Chondrocyte (in vitro differentiated cells): Measurements from ENCODE around the gene MPP3. TPM values are rescaled to one million over a fixed set of nuclear protein-coding genes. Genes with fewer than 3 reads are reported as not detected.

Source experiments
- DNase-seq: peaks from one replicate; pipeline ENCODE4 v3.0.0; 2021; ENCODE audit warnings: mixed read lengths, low spot score
- H3K27ac Mint-ChIP-seq: one replicate; pipeline ENCODE4 v1.8.0; 2021; ENCODE audit warnings: mild to moderate bottlenecking, moderate library complexity, mixed read lengths; ENCODE audit not compliant: unreplicated experiment
- H3K27me3 Mint-ChIP-seq: 2 replicates; pipeline ENCODE4 v1.8.0; 2021; ENCODE audit warnings: low read depth, mixed read lengths
- H3K36me3 Mint-ChIP-seq: 2 replicates; pipeline ENCODE4 v1.8.0; 2021; ENCODE audit warnings: low read depth, mixed read lengths
- H3K4me1 Mint-ChIP-seq: 2 replicates; pipeline ENCODE4 v1.8.0; 2021; ENCODE audit warnings: low read depth, mild to moderate bottlenecking, mixed read lengths
- H3K4me3 Mint-ChIP-seq: one replicate; pipeline ENCODE4 v1.8.0; 2021; ENCODE audit warnings: mild to moderate bottlenecking, moderate library complexity, mixed read lengths; ENCODE audit not compliant: unreplicated experiment
- H3K9me3 Mint-ChIP-seq: 2 replicates; pipeline ENCODE4 v1.8.0; 2021; ENCODE audit warnings: low read depth, mixed read lengths
- total RNA-seq: library from RNA; stranded (reverse); gene quantifications from 3 replicates; pipeline ENCODE4 v1.2.1, GENCODE V29; 2021
- TF ChIP-seq, protein P1 (sequence below): fragments of 200-600 bp; sonication (generic); IDR thresholded peaks from 2 replicates; pipeline ENCODE4 v1.5.0; 2021; ENCODE audit warnings: antibody characterized with exemption, mild to moderate bottlenecking, moderate library complexity

MPP3 gene
- total RNA-seq, 1 donor from 2014 or later = 14.4 TPM

DNA sequence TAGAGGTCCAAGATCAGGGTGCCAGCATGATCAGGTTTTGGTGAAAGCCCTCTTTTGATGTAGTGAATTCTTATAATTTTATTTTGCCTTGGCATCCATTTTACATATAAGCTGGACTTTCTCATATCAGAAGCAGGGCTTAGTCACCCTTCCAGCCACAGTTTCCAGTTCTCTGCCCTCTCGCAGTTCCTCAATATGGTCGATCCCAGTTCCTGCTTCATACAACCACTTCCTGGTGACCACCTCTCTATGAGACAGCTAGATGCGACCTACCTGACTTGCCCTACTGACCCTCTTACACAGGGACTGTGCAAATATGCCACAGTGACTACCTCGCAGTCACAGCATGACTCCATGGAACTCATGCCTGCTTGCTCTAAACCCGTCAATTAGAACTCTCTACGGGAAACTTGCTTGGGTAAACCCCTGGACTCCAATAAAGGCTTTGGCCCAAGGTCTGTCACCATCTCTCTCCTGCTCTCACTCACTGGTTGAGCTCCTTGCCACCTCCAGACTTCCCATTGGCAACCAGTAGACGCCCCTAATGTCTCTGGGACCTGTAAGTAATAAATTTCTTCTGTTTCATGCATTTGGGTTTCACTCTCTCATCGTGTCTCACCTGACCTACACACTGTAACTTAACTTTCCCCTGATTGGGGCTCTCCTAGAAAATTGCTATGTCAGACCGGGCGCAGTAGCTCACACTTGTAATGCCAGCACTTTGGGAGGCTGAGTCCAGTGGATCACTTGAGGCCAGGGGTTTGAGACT lies 35.5 kb upstream of the MPP3 start:
- Mint-ChIP-seq H3K27ac (no peak overlapping the region), H3K4me1 (peaks cover 6% of the 10 kb centered on the region), H3K36me3 (no peaks in the 10 kb centered on the region), H3K27me3 (peaks cover 24% of the 10 kb centered on the region), H3K4me3 (no peak overlapping the region), H3K9me3 (peaks cover 2% of the 10 kb centered on the region)
- TF ChIP-seq, protein P1, sequence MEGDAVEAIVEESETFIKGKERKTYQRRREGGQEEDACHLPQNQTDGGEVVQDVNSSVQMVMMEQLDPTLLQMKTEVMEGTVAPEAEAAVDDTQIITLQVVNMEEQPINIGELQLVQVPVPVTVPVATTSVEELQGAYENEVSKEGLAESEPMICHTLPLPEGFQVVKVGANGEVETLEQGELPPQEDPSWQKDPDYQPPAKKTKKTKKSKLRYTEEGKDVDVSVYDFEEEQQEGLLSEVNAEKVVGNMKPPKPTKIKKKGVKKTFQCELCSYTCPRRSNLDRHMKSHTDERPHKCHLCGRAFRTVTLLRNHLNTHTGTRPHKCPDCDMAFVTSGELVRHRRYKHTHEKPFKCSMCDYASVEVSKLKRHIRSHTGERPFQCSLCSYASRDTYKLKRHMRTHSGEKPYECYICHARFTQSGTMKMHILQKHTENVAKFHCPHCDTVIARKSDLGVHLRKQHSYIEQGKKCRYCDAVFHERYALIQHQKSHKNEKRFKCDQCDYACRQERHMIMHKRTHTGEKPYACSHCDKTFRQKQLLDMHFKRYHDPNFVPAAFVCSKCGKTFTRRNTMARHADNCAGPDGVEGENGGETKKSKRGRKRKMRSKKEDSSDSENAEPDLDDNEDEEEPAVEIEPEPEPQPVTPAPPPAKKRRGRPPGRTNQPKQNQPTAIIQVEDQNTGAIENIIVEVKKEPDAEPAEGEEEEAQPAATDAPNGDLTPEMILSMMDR = no peak
- no peak for DNase-seq

DNA sequence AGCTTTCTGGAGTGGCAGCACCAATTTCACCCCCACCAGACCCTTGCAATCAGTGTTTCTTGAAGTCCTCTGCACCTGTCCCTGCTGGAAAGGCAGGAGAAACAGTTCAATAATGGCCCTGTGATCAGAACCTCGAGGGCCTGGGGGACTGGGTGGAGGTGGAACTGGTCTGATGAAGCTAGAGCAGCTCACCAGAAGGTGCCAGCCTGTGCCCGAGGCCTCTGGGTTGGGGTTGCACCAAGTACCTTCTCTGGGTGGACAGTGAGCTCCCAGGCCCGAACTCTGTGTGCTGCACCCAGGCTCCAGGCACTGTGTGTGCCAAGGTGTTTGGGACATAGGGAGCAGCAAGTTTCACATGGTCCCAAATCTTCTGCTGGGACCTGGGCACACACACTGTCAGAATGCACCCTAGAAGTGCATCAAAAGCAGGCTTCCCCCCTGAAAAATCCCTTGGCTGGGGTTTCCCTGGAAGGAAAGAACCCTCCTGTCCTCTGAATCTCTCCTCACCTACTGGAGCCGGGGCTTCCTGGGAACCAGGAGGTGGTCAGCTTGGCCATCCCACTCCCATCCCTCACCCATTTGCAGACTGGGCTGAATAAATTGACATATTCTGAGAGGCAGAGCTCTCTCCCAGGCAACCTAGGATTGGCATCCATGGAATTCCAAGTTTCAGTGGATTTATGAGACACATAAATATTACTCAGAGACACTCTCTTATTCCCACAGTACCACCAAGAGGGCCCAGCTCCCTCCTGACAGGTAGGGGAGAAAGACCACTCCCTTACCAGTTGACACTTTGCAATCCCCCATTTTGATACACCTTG lies 31.4 kb upstream of the MPP3 start:
- H3K9me3 Mint-ChIP-seq = peaks cover 2% of the 10 kb centered on the region
- H3K27ac Mint-ChIP-seq = no peak overlapping the region
- no peak for DNase-seq
- H3K36me3 Mint-ChIP-seq = no peaks in the 10 kb centered on the region
- TF ChIP-seq, protein P1 = no peak
- H3K27me3 Mint-ChIP-seq = peaks cover 13% of the 10 kb centered on the region
- no peak overlapping the region for H3K4me3 Mint-ChIP-seq
- peaks cover 6% of the 10 kb centered on the region for H3K4me1 Mint-ChIP-seq

DNA sequence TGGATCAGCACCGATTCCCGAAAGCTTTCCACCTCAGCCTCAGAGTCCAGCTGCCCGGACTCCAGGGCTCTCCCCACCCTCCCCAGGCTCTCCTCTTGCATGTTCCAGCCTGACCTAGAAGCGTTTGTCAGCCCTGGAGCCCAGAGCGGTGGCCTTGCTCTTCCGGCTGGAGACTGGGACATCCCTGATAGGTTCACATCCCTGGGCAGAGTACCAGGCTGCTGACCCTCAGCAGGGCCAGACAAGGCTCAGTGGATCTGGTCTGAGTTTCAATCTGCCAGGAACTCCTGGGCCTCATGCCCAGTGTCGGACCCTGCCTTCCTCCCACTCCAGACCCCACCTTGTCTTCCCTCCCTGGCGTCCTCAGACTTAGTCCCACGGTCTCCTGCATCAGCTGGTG lies 29.0 kb upstream of the MPP3 start:
- Mint-ChIP-seq H3K4me3 (no peak overlapping the region), H3K27me3 (no peaks in the 10 kb centered on the region), H3K4me1 (peaks cover 6% of the 10 kb centered on the region), H3K36me3 (no peaks in the 10 kb centered on the region), H3K9me3 (no peaks in the 10 kb centered on the region), H3K27ac (no peak overlapping the region)
- TF ChIP-seq, protein P1 = no peak
- no peak for DNase-seq

DNA sequence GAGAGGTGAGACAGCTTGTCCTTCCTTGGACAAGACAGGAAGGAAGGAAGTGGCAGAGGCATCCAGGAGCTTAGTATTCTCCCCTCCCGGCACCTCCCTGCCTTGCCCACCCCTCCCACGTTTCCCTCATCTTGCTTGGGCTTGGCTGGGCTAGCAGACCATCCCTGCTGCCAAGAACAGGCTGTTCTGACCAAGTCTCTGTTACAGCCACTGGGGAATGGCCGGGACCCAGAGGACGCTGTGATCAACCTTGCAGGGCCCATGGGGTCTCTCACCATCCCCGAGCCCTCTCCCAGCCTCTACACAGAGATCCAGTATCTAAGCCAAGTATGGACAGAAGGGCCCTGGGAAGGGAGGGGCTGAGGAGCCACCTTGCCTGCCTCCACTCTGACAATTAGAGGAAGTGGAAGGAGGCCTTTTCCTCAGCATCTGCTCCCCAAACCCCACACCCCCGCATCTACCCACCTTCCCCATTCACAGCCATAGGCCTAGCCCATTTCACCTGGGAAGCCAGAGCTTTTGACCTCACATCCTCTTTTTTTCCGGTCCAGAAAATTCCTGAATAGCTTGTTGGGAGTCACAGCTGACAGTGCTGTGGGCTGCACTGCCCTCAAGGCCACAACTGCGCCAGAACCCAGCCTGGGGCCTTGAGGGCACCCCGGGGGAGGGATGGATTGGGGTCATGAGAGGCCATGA lies 28.1 kb upstream of the MPP3 start:
- Mint-ChIP-seq H3K9me3 (no peaks in the 10 kb centered on the region), H3K4me3 (no peak overlapping the region), H3K36me3 (no peaks in the 10 kb centered on the region), H3K4me1 (peaks cover 6% of the 10 kb centered on the region), H3K27me3 (peaks cover 3% of the 10 kb centered on the region), H3K27ac (no peak overlapping the region)
- TF ChIP-seq, protein P1 = no peak
- no peak for DNase-seq
